Keratinocyte (primary cell): ENCODE results near the gene SMIM15. TPM values are rescaled to one million over a fixed set of nuclear protein-coding genes. Genes with fewer than 3 reads are reported as not detected.

Source experiments
- DNase-seq: peaks from one replicate; pipeline ENCODE4 v3.0.0-alpha.2; 2011; ENCODE audit warnings: low read depth, missing footprints, low spot score
- FAIRE-seq: peaks from 2 replicates; lab custom pipeline; 2011; peaks lifted over from hg19 to GRCh38; lab: Jason Lieb, UNC
- H2AFZ ChIP-seq: 2 replicates; pipeline ENCODE4 v1.6.0; 2012; ENCODE audit warnings: low read length, control low read depth, inconsistent platforms; ENCODE audit not compliant: control insufficient read depth
- H3K27ac ChIP-seq: 2 replicates; pipeline ENCODE4 v1.5.1; 2011; ENCODE audit warnings: low read length; ENCODE audit not compliant: control insufficient read depth, insufficient read depth
- H3K27me3 ChIP-seq: 3 replicates; pipeline ENCODE4 v1.6.0; 2011; ENCODE audit warnings: low read length; ENCODE audit not compliant: control insufficient read depth, insufficient read depth; ENCODE audit errors: extremely low read depth
- H3K36me3 ChIP-seq, 2 experiments: 2 replicates in 1 of 2; 3 replicates in 1 of 2; pipeline ENCODE4 v1.5.1; 2011; ENCODE audit warnings: low read length in 2 of 2, mild to moderate bottlenecking in 1 of 2; ENCODE audit not compliant: control insufficient read depth in 2 of 2, insufficient read depth in 2 of 2; ENCODE audit errors: extremely low read depth in 1 of 2
- H3K4me1 ChIP-seq: 3 replicates; pipeline ENCODE4 v1.5.1; 2011; ENCODE audit warnings: low read length; ENCODE audit not compliant: control insufficient read depth, insufficient read depth; ENCODE audit errors: extremely low read depth
- H3K4me2 ChIP-seq: 3 replicates; pipeline ENCODE4 v1.6.0; 2011; ENCODE audit warnings: low read depth, low read length; ENCODE audit not compliant: control insufficient read depth, insufficient read depth; ENCODE audit errors: extremely low read depth
- H3K4me3 ChIP-seq, 3 experiments: fragments of 200-600 bp in 1 of 3; sonication (generic) in 1 of 3; 2 replicates in 2 of 3; 3 replicates in 1 of 3; pipeline ENCODE4 v1.5.1; 2011 to 2016; ENCODE audit warnings: low read length in 3 of 3, mild to moderate bottlenecking in 3 of 3, control low read depth in 2 of 3, inconsistent platforms in 1 of 3, low read depth in 1 of 3, mixed read lengths in 1 of 3, mixed run types in 1 of 3, moderate library complexity in 1 of 3; ENCODE audit not compliant: control insufficient read depth in 2 of 3, insufficient read depth in 2 of 3; ENCODE audit errors: extremely low read depth in 1 of 3
- H3K79me2 ChIP-seq: 2 replicates; pipeline ENCODE4 v1.6.0; 2012; ENCODE audit warnings: low read length; ENCODE audit not compliant: control insufficient read depth, insufficient read depth
- H3K9ac ChIP-seq: 3 replicates; pipeline ENCODE4 v1.6.0; 2011; ENCODE audit warnings: low read length; ENCODE audit not compliant: control insufficient read depth, insufficient read depth; ENCODE audit errors: extremely low read depth
- H3K9me1 ChIP-seq: 3 replicates; pipeline ENCODE4 v1.6.0; 2011; ENCODE audit warnings: low read length; ENCODE audit not compliant: control insufficient read depth, insufficient read depth; ENCODE audit errors: extremely low read depth
- H3K9me3 ChIP-seq: 2 replicates; pipeline ENCODE4 v1.5.1; 2012; ENCODE audit warnings: low read depth, low read length; ENCODE audit not compliant: control insufficient read depth
- H4K20me1 ChIP-seq: 3 replicates; pipeline ENCODE4 v1.6.0; 2011; ENCODE audit warnings: low read length; ENCODE audit not compliant: control insufficient read depth, insufficient read depth; ENCODE audit errors: extremely low read depth
- CTCF ChIP-seq, 3 experiments: IDR thresholded peaks in 1 of 3; conservative IDR thresholded peaks in 1 of 3; optimal IDR thresholded peaks in 1 of 3; 2 replicates in 2 of 3; 3 replicates in 1 of 3; pipeline versions ENCODE3 to v1.5.1; 2011; ENCODE audit warnings: low read length in 3 of 3, mild to moderate bottlenecking in 3 of 3, moderate library complexity in 2 of 3, control low read depth in 1 of 3, inconsistent platforms in 1 of 3; ENCODE audit not compliant: insufficient read depth in 2 of 3; ENCODE audit errors: extremely low read depth in 1 of 3
- EZH2 ChIP-seq: IDR thresholded peaks from one replicate; pipeline ENCODE4 v1.6.1; 2012; ENCODE audit warnings: inconsistent platforms, mild to moderate bottlenecking, low read length, moderate library complexity
- dilution Hi-C: fragments of 300-500 bp; cut with MboI; formaldehyde crosslinking; loops from one replicate; pipeline ENCODE4 v1.7.0; 2020; ENCODE audit warnings: low sequenced_read_pairs; ENCODE audit not compliant: extremely low pct_ligation_motif_present
- polyA plus RNA-seq, 5 experiments: library from polyadenylated mRNA; depleted of rRNA in 3 of 5; stranded (reverse) in 3 of 5; stranded (forward) in 1 of 5; unstranded in 1 of 5; fragments of >200 nt; gene quantifications; 1 replicate in 1 of 5; 2 replicates in 3 of 5; 3 replicates in 1 of 5; pipeline versions ENCODE4 v1.2.1 to v1.2.3, GENCODE V29; 2011 to 2012; ENCODE audit warnings: missing spikeins in 2 of 5, low read depth in 1 of 5, low replicate concordance in 1 of 5

SMIM15 gene
- polyA plus RNA-seq, 1 donor (not counting 4 experiments of a cell fraction or from before 2014, with no cell fraction given), result 60.1 TPM

GRCh38 chr5:61177070-61177469 is 14.8 kb upstream of the SMIM15 start:
- Histone ChIP-seq H3K36me3 (no peaks in the 10 kb centered on the region), H2AFZ (no peak overlapping the region), H3K4me2 (no peak overlapping the region), H3K9me3 (no peaks in the 10 kb centered on the region), H3K4me3 (no peak overlapping the region), H4K20me1 (no peaks in the 10 kb centered on the region), H3K9me1 (no peaks in the 10 kb centered on the region), H3K79me2 (no peaks in the 10 kb centered on the region), H3K27me3 (no peaks in the 10 kb centered on the region), H3K4me1 (peaks cover 3% of the 10 kb centered on the region), H3K27ac (no peak overlapping the region), H3K9ac (no peak overlapping the region)
- dilution Hi-C loops, result no loop called here
- no peak for TF ChIP-seq CTCF (optimal IDR thresholded peaks at IDR 0.05 in 1 of 3, IDR thresholded peaks at IDR 0.05 in 1 of 3, conservative IDR thresholded peaks at IDR 0.05 in 1 of 3; ENCODE audit: extremely low read depth in 1 of 3, insufficient read depth in 2 of 3, low read length in 3 of 3)
- no peak for DNase-seq
- no peak for FAIRE-seq

GRCh38 chr5:61176631-61177030 is 14.4 kb upstream of the SMIM15 start:
- Histone ChIP-seq H3K4me3 (no peak overlapping the region), H2AFZ (no peak overlapping the region), H3K27ac (no peak overlapping the region), H3K4me2 (no peak overlapping the region), H3K9ac (no peak overlapping the region), H3K4me1 (peaks cover 3% of the 10 kb centered on the region), H3K9me3 (no peaks in the 10 kb centered on the region), H3K36me3 (no peaks in the 10 kb centered on the region), H3K79me2 (no peaks in the 10 kb centered on the region), H3K9me1 (no peaks in the 10 kb centered on the region), H4K20me1 (no peaks in the 10 kb centered on the region), H3K27me3 (no peaks in the 10 kb centered on the region)
- dilution Hi-C loops, result no loop called here
- TF ChIP-seq EZH2 (no peak), CTCF (optimal IDR thresholded peaks at IDR 0.05 in 1 of 3, IDR thresholded peaks at IDR 0.05 in 1 of 3, conservative IDR thresholded peaks at IDR 0.05 in 1 of 3; ENCODE audit: extremely low read depth in 1 of 3, insufficient read depth in 2 of 3, low read length in 3 of 3) (no peak)
- DNase-seq, result no peak
- no peak for FAIRE-seq
